GM19035 (cell line): ENCODE data around the gene ZNF32.
A peak's percentile ranks its signal among the peaks of the same experiment; 100 is the strongest.
"Not testable (repeated sequence)": the region's sequence is repeated elsewhere in the genome, so short reads cannot be mapped to it uniquely, and the experiment has no call there.

Experiments used
- ATAC-seq: cut with Tn5 transposase; IDR thresholded peaks from one replicate; pipeline ENCODE4 v1.9.1; 2021; ENCODE audit not compliant: unreplicated experiment

The ZNF32 gene

DNA sequence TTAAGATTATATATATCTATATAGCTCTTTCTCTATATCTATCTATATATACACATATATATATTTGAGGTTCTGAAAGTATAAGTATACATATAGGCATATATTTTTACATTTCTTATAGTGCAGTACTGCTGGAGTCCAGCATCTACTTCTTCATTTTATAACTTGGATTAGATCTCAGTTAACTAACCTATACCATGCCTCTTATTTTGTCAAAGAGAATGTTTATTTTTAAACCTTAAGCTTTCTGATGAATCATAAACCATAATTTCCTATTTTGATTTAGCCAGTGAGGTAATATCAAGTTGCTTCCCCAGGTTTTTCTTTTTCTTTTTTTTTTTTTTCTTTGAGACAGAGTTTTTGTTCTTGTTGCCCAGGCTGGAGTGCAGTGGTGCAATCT lies 8.1 kb downstream of the ZNF32 start:
- ATAC-seq, result no peak

DNA sequence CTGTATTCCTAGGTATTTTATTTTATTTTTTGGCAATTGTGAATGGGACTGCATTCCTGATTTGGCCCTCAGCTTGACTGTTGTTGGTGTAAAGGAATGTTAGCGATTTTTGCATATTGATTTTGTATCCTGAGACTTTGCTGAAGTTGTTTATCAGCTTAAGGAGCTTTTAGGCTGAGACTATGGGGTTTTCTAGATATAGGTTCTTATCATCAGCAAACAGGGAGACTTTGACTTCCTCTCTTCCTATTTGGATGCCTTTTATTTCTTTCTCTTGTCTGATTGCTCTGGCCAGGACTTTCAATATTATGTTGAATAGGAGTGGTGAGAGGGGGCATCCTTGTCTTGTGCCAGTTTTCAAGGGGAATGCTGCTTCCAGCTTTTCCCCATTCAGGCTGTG lies 12.9 kb downstream of the ZNF32 start:
- ATAC-seq, result not testable (repeated sequence)

- no peak for ATAC-seq
Measured at GRCh38 chr10:43628956-43629355, 19.7 kb downstream of the ZNF32 start.

GRCh38 chr10:43627942-43628341 lies 20.7 kb downstream of the ZNF32 start:
- ATAC-seq, result no peak

DNA sequence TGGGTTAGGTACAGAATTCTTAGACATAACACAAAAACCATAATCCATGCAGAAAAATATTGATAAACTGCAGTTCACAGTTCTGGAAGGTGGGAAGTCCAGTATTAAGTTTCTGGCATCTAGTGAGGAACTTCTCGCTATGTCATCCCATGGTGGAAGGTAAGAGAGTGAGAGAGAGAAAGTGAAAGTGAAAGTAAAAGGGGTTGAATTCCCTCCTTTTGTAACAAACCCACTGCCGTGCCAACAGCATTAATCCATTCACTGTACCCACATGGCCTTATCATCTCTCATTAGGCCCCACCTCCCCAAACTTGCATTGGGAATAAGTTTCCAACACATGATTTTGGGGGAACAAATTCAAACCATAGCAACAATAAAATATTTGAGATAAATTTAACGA lies 25.3 kb downstream of the ZNF32 start:
- no peak for ATAC-seq

DNA sequence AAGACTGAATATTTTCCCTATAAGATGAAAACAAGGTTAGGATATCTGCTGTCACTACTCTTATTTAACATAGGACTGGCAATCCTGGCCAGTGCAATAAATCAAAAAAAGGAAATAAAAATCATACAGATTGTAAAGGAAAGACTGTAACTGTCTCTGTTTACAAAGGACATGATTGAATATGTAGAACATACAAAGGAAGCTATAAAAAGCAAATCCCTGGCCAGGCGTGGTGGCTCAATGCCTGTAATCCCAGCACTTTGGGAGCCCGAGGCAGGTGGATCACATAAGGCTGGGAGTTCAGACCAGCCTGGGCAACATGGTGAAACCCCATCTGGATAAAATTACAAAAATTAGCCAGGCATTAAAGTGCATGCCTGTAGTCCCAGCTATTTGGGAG lies 26.6 kb downstream of the ZNF32 start:
- ATAC-seq, result no peak

GRCh38 chr10:43619368-43619767 lies 29.3 kb downstream of the ZNF32 start:
- ATAC-seq, result no peak

- ATAC-seq, result no peak
Measured at GRCh38 chr10:43616697-43617370, 31.8 kb downstream of the ZNF32 start.

GRCh38 chr10:43610636-43611035 lies 38.0 kb downstream of the ZNF32 start:
- ATAC-seq, result no peak

GRCh38 chr10:43607199-43607573 lies 41.5 kb downstream of the ZNF32 start:
- no peak for ATAC-seq

DNA sequence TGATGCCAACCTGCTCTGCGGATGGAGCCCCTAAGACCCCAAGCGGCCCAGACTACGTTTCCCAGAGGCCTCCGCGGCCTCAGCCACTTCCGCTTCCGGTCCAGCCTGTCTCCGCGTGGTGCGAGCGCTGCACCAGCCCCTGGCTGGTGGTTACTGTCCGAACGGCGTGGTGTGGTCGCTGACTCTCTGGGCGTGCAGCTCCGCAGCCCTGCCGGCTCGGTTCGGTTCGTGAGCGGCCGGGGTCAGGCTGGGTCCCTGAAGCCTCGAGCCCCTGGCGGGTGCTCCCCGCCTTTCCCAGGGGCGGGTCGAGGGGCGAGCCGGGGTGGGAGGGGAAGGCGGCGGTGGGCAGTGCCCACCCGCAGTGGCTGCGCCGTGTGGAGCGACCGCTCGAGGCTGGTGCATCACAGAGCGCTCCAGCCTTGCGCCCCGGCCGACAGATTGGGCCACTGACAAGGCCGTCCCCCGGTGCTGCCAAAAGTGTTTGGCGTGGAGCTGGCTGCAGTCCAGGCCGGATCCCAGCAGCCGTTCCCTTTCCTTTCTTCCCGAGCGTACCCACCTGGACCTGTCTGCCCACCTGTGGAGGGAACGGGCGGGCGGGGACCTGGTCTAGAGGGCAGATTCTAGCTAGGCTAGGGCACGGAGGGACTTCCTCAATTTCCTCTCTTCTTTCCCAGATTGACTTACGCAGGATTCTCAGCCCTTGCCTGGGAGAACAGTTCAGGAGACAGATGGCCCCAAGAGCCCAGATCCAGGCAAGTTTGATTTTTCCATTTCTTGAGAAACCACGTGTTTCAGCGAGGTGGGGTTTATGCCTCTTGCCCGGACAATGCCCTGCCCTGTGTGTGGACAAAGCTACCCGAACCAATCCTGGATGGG lies 42.1 kb downstream of the ZNF32 start, which contains the start of gene ZNF485:
Gene ZNF485 (plus strand): TSS at position 116 of the 876 bp plus-strand sequence. CDS start 613 bp downstream, at position 729.
- peak; percentile 99 for ATAC-seq

- ATAC-seq, result peak; percentile 19
Measured at GRCh38 chr10:43605850-43606322, 42.8 kb downstream of the ZNF32 start.

DNA sequence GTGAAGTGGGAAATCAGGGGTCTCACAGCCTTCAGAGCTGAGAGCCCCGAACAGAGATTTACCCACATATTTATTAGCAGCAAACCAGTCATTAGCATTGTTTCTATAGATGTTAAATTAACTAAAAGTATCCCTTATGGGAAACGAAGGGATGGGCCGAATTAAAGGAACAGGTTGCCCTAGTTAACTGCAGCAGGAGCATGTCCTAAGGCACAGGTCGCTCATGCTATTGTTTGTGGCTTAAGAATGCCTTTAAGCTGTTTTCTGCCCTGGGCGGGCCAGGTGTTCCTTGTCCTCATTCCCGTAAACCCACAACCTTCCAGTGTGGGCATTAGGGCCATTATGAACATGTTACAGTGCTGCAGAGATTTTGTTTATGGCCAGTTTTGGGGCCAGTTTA lies 47.1 kb downstream of the ZNF32 start:
- ATAC-seq, result not testable (repeated sequence)

GRCh38 chr10:43599333-43599732 lies 49.3 kb downstream of the ZNF32 start:
- no peak for ATAC-seq

GRCh38 chr10:43598446-43598845 lies 50.2 kb downstream of the ZNF32 start:
- ATAC-seq, result no peak

GRCh38 chr10:43596546-43596945 lies 52.1 kb downstream of the ZNF32 start:
- ATAC-seq, result no peak

GRCh38 chr10:43595739-43596298 lies 52.9 kb downstream of the ZNF32 start:
- no peak for ATAC-seq

- peak; percentile 98 for ATAC-seq
Measured at GRCh38 chr10:43594944-43595589, 53.6 kb downstream of the ZNF32 start.
